Nephron progenitor cell (in vitro differentiated cells): ENCODE data around the gene ELMO1.

Experiments used
- DNase-seq: peaks from one replicate; pipeline ENCODE4 v3.0.0; 2021
- H3K27ac Mint-ChIP-seq: 2 replicates; pipeline ENCODE4 v1.8.0; 2021; ENCODE audit warnings: mild to moderate bottlenecking, moderate library complexity, mixed read lengths
- H3K27me3 Mint-ChIP-seq: 2 replicates; pipeline ENCODE4 v1.8.0; 2021; ENCODE audit warnings: mild to moderate bottlenecking, low read depth, mixed read lengths; ENCODE audit not compliant: poor library complexity
- H3K36me3 Mint-ChIP-seq: 2 replicates; pipeline ENCODE4 v1.8.0; 2021; ENCODE audit warnings: low read depth, mixed read lengths
- H3K4me1 Mint-ChIP-seq: 2 replicates; pipeline ENCODE4 v1.8.0; 2021; ENCODE audit warnings: mixed read lengths
- H3K4me3 Mint-ChIP-seq: 2 replicates; pipeline ENCODE4 v1.8.0; 2021; ENCODE audit warnings: mild to moderate bottlenecking, moderate library complexity, mixed read lengths
- H3K9me3 Mint-ChIP-seq: 2 replicates; pipeline ENCODE4 v1.8.0; 2021; ENCODE audit warnings: mild to moderate bottlenecking, moderate library complexity, mixed read lengths
- CTCF ChIP-seq: fragments of 200-600 bp; sonication (generic); IDR thresholded peaks from 2 replicates; pipeline ENCODE4 v1.5.0; 2021; ENCODE audit warnings: antibody characterized with exemption

Gene ELMO1

GRCh38 chr7:37391791-37392672 lies 56.6 kb downstream of the ELMO1 start:
- Mint-ChIP-seq H3K9me3 (no peaks in the 10 kb centered on the region), H3K27ac (no peak overlapping the region), H3K36me3 (no peaks in the 10 kb centered on the region), H3K4me3 (no peak overlapping the region), H3K27me3 (peaks cover 9% of the 10 kb centered on the region), H3K4me1 (peaks cover 19% of the 10 kb centered on the region)
- TF ChIP-seq CTCF = no peak
- DNase-seq = no peak

GRCh38 chr7:37390114-37390513 lies 58.5 kb downstream of the ELMO1 start:
- no peak overlapping the region for H3K27ac Mint-ChIP-seq
- H3K9me3 Mint-ChIP-seq = no peaks in the 10 kb centered on the region
- DNase-seq = no peak
- H3K4me1 Mint-ChIP-seq = peaks cover 31% of the 10 kb centered on the region
- peaks cover 9% of the 10 kb centered on the region for H3K27me3 Mint-ChIP-seq
- no peak overlapping the region for H3K4me3 Mint-ChIP-seq
- TF ChIP-seq CTCF = no peak
- H3K36me3 Mint-ChIP-seq = no peaks in the 10 kb centered on the region

- no peak for TF ChIP-seq CTCF
- no peak for DNase-seq
- no peaks in the 10 kb centered on the region for H3K36me3 Mint-ChIP-seq
- H3K4me1 Mint-ChIP-seq = peaks cover 31% of the 10 kb centered on the region
- H3K27ac Mint-ChIP-seq = no peak overlapping the region
- H3K27me3 Mint-ChIP-seq = peaks cover 7% of the 10 kb centered on the region
- no peak overlapping the region for H3K4me3 Mint-ChIP-seq
- no peaks in the 10 kb centered on the region for H3K9me3 Mint-ChIP-seq
Observed at GRCh38 chr7:37388811-37389210, 59.9 kb downstream of the ELMO1 start.

GRCh38 chr7:37385787-37386186 lies 62.9 kb downstream of the ELMO1 start:
- Mint-ChIP-seq H3K36me3 (no peaks in the 10 kb centered on the region), H3K4me3 (no peak overlapping the region), H3K9me3 (no peaks in the 10 kb centered on the region), H3K27ac (no peak overlapping the region), H3K27me3 (peaks cover 7% of the 10 kb centered on the region), H3K4me1 (peaks cover 19% of the 10 kb centered on the region)
- TF ChIP-seq CTCF = no peak
- DNase-seq = no peak

GRCh38 chr7:37382546-37383088 lies 66.0 kb downstream of the ELMO1 start:
- TF ChIP-seq CTCF = no peak
- Mint-ChIP-seq H3K27ac (no peak overlapping the region), H3K4me1 (peaks cover 13% of the 10 kb centered on the region), H3K4me3 (no peak overlapping the region), H3K36me3 (peaks cover 11% of the 10 kb centered on the region), H3K9me3 (peaks cover 17% of the 10 kb centered on the region), H3K27me3 (no peaks in the 10 kb centered on the region)
- DNase-seq = no peak
